NCI-H2107 treated with DMSO at 0.1 percent for 48 hours (cell line): ENCODE measurements around the gene ARHGEF19.
A peak's percentile ranks its signal among the peaks of the same experiment; 100 is the strongest.

Experiments used
- DNase-seq: peaks from one replicate; lab custom pipeline; 2025; ENCODE audit not compliant: unreplicated experiment; lab: John Stamatoyannopoulos, UW

Gene ARHGEF19

DNA sequence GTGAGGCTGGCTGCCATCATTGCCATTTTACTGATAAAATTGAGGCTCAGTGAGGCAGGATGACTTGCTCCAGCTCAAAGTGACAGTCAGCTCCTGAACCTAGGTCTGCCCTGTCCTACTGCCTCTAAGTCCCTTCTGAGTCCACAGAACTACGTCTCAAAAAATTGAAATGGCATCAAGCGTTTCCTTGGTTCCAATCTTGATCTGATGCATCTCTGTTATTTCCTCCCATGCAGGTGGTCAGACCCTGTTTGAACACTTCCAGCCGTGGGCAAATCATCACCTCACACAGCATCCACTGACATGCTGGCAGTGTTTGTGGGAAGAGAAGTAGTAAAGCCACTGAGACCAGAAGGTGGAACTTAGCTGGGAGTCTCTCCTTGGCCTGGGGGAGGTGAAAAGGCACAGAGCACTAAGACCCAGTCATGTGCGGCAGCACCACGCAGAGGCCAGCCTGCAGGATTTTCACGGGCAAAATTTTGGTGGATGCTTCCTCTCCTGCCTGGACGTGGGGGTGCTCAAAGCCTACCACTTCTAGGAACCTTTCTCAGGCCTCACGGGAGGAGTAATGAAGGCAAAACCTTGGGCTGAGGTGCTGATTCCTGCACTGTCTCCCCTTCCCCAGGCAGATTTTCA is 32.3 kb upstream of the ARHGEF19 start:
- DNase-seq = no peak

DNA sequence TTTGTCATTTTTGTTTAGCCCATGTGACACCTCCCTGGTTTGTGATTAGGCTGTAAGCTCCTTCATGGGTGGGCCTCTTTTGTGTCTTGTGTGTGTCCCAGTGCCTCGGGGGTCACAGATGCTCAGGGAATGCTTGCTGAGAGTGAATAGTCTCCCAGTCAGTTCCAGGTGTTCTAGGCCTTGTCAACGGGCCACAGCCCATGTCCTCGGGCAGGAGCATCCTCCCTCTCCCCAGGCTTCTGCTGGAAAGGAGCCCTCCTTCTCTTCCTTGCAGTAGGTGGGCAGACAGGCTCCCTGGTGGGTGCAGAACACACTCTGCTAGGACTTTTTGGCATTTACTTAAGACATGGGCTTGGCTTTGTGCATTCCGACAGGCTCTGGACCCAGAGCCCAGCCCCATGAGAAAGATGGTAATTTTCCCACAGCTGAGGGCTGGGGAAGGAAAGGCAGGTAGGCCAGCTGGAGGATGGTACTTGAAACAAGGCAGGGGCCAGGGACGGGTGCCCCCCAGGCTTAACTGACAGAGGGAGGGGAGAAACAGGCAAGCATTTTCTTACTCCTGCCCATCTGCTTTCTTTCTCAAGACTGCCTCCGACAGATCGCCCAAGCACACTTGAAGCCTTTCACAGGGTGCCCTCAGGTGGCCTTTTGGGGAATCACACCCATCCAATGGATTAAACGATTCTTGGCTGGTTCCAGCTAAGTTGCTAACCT is 31.6 kb upstream of the ARHGEF19 start:
- DNase-seq = peak; percentile 51

DNA sequence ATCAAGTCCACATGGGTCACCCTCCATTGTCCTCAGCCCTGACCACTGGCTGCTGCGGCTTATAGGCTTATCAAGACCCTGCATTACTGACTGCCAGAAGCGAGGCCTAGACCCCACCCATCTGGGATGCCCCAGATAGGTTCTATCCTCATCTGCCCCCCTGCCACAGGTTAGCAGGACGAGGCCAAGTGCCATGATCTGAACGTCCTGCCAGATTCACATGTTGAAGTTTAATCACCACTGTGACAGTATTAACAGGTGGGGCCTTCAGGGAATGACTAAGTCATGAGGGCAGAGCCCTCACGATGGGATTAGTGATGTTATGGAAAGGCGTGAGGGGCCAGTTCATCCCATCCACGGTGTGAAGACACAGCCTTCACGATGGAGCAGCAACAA is 30.8 kb upstream of the ARHGEF19 start:
- DNase-seq = no peak

DNA sequence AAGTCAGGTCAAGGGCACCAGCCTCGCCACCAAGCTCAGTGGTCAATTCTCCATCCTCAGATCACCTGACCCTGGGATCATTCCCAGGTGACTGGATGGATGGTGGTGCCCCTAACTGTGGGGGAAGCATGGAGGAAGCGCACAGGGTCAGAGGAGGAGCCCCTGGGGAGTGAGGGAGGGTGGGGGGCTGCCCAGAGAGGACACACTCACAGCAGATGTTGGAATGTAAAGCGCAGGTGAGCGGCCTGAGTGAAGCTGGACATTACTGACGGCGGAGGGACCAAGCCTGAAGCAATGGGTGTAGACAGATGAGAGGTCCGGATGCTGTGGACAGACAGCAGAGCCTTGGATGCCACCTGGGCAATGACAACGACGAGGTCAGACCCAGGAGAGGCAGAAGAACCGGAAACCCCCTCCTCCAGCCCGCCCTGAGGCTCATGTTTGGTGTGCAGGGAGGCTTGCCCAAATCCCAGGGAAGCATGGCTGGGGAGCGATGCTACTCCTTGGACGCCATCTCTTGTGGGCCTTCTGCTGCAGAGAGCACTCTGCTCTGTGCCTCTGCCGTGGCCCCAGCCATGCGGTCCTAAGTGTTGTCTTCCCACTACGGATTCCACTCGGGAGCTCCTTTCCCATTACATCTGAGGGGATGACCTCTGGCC is 30.2 kb upstream of the ARHGEF19 start:
- DNase-seq = no peak

DNA sequence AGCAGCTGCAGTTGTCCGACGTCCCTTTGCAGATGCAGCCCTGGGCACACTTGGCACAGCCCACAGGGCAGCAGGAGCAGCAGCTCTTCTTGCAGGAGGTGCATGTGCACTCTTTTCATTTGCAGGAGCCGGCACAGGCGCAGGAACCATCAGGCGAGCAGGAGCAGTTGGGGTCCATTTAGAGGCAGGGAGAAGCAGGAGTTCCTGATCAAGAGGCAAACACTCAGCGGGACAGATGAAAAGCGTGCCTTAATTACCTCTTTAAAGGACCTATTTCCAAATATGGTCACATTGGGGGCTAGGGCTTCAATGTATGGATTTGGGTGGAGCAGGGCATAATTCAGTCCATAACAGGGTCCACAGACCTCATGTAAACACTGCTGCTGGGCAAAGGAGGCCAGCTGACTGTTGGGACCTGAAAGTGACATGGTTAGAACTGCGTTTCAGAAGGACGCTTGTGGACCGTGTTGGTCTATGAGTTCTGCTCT is 28.8 kb upstream of the ARHGEF19 start:
- DNase-seq = peak; percentile 30

DNA sequence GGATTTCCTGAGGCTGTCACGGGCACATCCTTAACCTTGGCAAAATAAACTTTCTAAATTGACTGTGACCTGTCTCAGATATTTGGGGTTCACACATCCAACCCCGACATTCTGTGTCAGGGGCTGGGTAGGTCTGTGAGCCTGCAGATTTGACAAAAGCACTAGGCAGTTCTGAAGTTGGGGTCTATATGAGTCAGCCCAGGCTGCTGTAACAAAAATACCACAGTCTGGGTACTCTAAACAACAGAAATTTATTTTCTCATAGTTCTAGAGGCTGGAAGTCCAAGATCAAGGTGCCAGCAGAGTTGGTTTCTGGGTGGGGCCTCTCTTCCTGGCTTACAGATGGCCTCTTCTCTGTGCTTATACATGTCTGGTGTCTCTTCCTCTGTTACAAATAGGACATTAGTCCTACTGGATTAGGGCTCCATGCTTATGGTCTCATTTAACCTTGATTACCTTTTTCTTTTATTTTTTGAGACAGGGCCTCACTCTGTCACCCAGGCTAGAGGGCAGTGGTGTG is 27.6 kb upstream of the ARHGEF19 start:
- no peak for DNase-seq

DNA sequence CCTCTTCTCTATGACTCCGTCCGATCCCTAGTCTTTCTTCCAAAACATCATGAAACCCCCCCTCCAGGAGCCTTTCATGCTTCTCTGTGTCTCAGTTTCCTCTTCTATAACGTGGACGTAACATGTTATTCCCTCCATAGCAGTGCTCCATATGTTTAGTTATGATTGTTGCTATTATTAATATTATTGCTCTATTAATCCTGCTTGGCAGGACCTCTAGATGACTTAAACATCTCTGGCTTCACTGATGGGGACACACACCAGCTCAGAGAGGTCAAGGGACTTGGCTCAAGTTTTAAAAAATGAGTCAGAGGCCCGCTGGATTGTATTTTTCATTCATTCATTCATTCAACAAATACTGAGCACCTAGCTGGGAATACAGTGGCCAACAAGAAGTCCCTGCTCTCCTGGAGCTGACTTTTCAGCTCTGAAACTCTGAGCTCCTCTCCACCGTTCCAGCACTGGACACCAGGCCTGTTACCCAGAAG is 24.9 kb upstream of the ARHGEF19 start:
- DNase-seq = no peak

DNA sequence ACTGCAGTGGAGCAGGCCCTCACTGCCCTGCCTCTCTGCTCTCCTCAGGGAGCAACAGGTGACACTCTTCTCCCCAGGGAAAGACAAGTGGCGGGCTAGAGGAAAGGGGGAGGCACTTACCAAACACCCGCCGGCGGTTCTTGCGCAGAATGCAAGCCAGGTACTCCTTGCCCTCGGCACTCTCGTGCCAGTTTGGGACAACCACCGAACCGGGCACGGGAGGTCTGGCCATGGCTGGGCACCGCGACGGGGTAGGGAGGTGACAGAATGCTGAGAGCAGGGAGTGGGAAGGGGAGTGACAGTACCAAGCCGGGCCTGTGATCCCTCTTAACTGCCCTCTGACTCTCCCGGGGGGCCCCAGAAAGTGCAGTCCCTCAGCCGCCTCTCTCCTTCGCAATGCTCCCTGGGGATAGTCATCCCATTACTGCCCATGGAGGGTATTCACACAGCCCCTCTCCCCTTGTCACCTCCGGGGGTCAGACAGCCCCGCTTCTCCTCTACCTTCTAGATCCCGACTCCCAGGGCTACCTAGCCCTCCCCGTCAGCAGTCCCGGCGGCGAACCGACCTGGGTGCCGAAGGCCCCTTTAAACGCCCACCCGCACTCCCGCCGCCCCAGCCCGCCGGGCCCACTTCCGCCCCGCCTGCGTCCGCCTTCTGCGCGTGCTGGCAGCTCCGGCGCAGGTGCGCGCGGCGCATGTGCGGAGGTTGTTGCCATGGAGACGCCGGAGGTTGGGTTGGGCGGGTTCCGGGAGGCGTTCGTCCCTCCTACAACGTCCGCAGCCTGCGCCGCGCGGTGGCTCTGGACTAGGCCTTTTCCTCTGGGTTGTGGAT is 24.3 kb upstream of the ARHGEF19 start, which contains the start of gene CPLANE2:
Gene CPLANE2 (minus strand): TSS at position 673 of the 832 bp plus-strand sequence. CDS start 441 bp downstream, at position 232.
- peak; percentile 79 for DNase-seq

DNA sequence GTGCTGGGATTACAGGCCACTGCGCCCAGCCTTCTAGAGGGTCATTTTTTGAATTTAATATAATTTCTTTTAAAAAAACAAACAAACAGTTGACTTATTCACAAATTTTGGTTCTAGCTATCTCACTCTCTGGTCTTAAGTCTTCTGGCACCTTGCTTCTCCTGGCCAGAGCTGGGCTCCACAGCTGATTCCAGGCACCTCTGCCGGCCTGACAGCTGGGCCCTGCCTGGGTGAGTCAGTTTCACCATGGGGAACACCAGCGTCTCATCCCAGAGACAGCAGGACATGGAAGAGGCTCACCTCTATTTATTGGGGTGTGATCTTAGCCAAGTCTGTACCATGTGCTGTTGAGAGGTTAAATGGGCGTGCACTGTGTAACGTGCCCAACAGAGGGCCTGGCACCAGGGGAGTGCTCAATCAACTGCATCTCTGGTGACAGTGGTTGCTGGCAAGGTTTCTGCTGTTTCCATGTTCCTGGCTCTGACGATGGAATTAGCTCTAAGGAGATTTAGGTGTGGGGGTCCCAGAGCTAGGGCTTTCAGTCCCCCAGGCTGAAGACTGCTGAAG is 23.6 kb upstream of the ARHGEF19 start:
- DNase-seq = peak; percentile 77

DNA sequence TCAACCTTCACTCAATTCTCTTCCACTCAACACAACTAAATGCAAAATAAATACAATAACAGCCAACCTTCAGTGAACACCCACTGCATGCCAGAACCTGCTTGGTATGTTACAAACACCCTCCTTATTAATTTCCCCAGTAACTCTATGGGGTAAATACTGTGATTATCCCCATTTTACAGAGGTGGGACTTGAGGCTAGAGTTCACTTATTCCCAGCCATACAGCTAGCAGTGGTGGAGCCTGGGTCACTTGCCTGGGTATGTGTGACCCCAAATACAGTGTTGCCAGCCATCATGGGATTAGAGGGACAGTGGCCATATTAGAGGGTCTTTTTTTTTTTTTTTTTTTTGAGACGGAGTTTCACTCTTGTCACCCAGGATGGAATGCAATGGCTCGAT is 22.9 kb upstream of the ARHGEF19 start:
- no peak for DNase-seq

DNA sequence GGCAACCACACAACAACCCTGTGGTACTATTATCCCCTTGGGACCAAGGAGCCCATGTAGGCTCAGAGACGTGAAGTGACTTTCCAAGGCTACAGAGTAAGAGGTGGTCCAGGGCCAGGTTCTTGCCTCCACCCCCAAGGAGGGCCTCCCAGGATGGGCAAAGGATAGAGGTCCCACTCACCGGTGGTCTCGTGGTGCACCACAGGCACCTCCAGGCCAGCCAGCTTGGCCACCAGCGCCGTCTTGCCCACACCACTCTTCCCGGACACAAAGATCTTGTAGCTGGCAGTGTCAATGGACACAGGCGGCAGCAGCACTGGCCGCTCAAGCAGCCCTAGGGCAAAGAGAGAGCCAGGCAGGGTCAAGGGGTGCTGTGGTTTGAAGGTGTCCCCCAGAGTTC is 21.0 kb upstream of the ARHGEF19 start:
- no peak for DNase-seq

DNA sequence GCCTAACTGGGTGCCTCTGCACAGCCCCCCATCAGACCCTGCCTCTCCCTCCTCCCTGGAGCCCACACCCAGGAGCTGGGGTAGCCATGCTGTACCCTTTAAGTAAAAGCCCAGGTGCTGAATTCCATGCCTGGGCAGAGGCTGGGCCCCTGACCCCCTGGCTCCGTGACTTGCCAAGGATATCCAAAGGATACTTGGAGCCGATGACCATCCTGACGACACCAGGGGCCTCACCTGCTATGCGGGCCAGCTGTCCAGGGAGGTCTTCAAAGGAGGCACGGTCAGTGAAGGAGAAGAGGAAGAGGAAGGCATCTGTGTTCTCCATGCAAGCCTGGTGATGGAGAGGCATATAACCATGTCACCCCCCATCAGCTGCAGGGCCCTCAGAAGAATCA is 19.9 kb upstream of the ARHGEF19 start:
- DNase-seq = no peak

DNA sequence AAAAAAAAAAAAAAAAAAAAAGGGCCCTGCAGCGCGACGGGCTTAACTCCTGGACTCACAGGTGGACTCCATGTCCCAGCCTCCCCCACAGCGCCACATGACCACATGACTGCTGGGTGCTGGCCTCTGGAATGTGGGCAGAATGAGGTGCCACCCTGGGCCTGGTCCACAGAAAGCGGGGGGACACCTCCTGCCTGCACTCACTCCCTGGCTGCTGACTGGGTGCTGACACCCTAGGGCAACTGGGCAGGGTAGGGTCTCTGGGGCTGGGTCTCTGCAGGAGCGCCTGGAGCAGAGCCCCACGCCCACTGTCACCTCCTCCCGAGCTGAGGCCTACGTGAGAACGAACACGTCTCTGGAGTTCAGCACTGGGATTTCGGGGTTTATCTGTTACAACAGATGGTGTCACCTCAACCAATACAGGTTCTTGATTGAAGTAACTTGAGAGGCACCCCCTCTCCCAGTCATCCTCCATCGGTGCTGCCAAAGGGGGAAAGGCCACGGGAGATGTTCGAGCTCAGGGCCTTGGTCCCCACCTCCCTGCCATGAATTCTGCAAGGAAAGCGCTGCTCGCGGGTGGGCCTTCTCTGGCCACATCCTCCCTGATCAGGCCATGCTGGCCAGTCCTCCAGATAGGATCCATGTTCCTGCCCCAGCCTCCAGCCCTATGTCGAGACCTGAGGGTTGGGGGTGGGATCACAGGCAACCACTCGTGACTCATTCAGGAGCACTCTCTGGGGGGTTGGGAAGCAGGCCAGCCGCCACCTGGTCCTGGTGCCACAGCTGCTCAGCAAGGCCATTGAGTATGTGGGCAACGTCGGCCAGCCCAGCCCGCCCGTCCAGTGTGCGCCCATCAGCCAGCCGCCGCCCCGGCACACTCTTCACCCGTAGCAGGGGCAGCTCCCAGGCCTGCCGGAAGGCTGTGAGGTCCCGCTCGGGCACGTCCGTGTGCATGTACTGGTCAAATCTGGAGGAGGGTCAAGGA is 19.2 kb upstream of the ARHGEF19 start:
- no peak for DNase-seq

DNA sequence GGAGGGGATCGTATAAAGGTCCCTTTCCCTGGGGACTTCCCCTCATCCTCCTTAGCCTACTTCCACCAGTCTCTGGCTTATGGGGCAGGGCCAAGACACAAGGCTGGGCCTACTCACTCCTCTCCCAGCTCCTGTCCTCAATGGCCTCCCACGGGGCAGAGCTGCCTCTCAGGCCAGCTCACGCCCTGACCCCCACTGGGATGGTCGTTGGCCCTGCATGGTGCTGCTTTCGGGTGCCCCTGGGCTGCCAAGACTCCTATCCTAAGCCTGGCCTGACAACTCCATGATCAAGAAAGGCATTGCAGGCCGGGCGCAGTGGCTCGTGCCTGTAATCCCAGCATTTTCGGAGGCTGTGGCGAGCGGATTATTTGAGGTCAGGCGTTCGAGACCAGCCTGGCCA is 18.3 kb upstream of the ARHGEF19 start:
- no peak for DNase-seq

DNA sequence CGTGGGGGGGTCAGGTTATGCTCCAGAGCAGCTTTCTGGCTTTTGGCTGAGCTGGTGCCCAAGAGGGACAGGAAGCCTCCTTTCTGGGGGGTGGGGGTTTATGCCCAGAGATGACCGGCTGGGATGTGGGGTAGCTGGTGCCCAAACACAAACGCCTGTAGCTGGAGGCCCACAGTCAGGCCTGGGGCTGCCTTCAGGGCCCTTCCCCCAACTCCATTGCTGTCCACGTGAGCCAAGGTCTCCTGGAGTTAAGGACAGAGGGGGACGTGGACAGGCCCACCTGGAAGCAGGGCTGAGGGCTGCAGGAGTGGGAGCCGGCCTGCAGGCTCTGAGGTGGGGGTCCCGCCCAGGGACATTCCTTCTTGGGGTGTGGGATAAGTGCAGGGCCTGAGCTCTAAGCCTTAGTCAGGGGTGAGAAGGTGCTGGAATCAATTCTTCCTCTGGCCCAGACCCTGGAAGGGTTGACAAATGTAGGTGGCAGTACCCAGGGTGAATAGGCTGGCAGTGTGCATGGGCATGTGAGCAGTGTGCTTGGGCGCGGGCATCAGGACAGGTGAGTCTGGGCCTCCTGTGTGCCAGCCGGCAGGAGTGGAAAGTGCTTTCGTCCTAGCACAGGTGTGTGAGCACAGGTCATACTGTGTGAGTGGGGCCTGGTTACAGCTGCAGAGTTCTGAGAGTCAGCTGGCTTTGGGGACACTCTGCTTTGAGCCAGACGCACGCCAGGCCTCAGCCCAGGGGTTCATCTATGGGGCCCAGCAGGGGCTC is 17.7 kb upstream of the ARHGEF19 start:
- DNase-seq = no peak

DNA sequence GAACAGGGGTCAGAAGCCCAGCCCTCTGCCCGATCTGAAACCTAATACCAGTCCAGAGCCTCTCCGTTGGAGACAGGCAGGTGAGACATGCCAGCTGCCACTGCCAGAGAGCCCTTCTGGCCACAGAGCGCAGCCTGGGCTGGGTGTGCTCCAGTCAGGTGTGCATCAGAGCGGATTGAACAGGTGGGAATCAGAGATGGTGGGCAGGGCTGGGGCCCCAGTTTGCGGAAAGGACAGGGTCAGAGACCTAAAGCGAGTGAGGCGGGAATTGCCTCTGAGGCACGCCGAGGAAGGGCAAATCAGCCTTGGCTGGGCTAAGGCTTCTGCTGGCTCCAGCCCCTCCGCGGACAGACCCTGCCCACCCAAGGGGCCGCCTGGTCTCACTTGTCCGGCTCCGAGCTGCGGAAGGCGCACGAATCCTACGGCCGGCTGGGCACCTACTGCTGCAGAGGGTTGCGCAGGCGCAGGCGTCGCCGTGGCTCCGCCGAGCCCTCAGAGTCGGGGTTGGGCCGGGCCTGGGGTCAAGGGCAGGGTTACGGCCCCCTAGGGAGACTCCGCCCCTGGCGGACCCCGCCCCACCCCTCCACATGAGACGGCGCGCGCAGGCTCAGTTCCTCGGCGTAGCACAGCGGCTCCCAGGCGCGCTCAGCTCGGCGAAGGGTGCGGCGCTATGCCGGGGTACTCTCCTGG is 14.2 kb upstream of the ARHGEF19 start:
- DNase-seq = no peak

DNA sequence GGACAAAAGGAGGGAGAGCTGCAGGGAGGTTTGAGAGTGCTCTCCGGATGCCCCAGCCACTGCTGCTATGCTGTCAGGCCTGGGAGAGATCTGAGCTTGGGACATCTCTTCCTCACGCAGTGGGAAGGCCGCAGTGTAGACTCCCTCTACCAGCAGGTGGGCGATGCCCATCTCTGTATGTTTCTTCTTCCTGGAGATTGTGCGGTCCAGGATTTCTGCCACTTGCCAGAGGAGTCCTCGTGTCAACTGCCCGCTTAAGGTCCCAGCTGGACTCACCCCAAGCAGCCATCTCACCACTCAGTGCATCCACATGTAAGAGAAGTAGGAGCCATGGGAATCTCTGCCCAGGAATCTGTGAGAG is 13.7 kb upstream of the ARHGEF19 start:
- no peak for DNase-seq

DNA sequence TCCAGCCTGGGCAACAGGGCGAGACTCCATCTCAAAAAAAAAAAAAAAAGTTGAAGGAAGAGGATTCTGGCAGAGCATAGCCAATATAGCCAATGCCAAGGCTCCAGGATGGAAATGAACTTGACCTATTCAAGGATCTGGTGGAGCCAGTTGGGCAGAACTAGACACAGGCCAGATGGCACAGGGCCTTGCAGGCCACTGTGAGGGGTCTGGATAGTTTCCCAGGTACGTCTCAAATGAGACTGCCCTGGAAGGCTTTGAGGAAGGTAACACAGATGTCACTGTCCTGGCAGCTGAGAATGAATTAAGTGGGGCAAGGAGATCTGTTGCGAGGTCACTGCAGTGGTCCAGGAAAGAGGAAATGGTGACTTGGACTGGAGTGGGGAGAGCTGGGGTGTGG is 12.0 kb upstream of the ARHGEF19 start:
- DNase-seq = no peak
